K562 (cell line): Measurements from ENCODE around the gene ELP5. TPM values are rescaled to one million over a fixed set of nuclear protein-coding genes. Genes with fewer than 3 reads are reported as not detected.
A peak's percentile ranks its signal among the peaks of the same experiment; 100 is the strongest.

Experiments
- CBFA2T2 ChIP-seq: fragments of 450-650 bp; conservative IDR thresholded peaks from 2 replicates; pipeline ENCODE4 v1.6.1; 2017; ENCODE audit warnings: mild to moderate bottlenecking
- CCNT2 ChIP-seq: IDR thresholded peaks from 2 replicates; pipeline ENCODE4 v1.6.1; 2011; ENCODE audit warnings: borderline replicate concordance, low read depth, mild to moderate bottlenecking, moderate library complexity, mixed read lengths, low read length; ENCODE audit not compliant: insufficient read length; ENCODE audit errors: extremely low read depth
- FOXM1 ChIP-seq, 2 experiments: fragments of 450-650 bp in 1 of 2; sonication (generic) in 1 of 2; formaldehyde crosslinking in 1 of 2; IDR thresholded peaks; 2 replicates each; pipeline versions ENCODE4 v1.6.1 to v1.9.0; 2017 to 2022; ENCODE audit warnings: low read depth in 2 of 2, mild to moderate bottlenecking in 2 of 2, missing genetic modification reagents in 1 of 2, moderate library complexity in 1 of 2
- PHF8 ChIP-seq: fragments of 200-600 bp; sonication (generic); IDR thresholded peaks from 2 replicates; pipeline ENCODE4 v1.6.1; 2012; ENCODE audit warnings: mixed run types, mild to moderate bottlenecking, inconsistent platforms, low read length, moderate library complexity, borderline replicate concordance
- VEZF1 ChIP-seq: fragments of 200-800 bp; sonication (Bioruptor generic); IDR thresholded peaks from 2 replicates; pipeline ENCODE4 v1.6.1; 2017; ENCODE audit warnings: missing genetic modification characterization, missing compliant biosample characterization
- XRCC5 ChIP-seq: fragments of 200-400 bp; formaldehyde crosslinking; IDR thresholded peaks from 2 replicates; pipeline ENCODE4 v1.6.1; 2017; ENCODE audit warnings: low read depth, mild to moderate bottlenecking, low read length
- ZNF507 ChIP-seq: conservative IDR thresholded peaks from 2 replicates; pipeline ENCODE4 v1.6.1; 2017; ENCODE audit warnings: missing genetic modification characterization, missing compliant biosample characterization
- polyA plus RNA-seq, 8 experiments: library from polyadenylated mRNA; depleted of rRNA in 4 of 8; stranded (reverse) in 5 of 8; unstranded in 3 of 8; fragments of >200 nt; fragmentation: Nextera tagmentation in 2 of 8; fragmentation: Illumina TruSeq in 1 of 8; extraction: Ambion mirVana in 2 of 8; extraction: Trizol in 1 of 8; gene quantifications; 2 replicates each; pipeline versions ENCODE4 v1.2.1 to v1.2.3, GENCODE V29; 2011 to 2014; ENCODE audit warnings: inconsistent platforms in 1 of 8, missing spikeins in 1 of 8
- total RNA-seq, 7 experiments: library from RNA; depleted of rRNA in 6 of 7; stranded (reverse); fragments of >200 nt in 6 of 7; fragmentation: Illumina TruSeq in 2 of 7; extraction: Trizol in 2 of 7; gene quantifications; 2 replicates each; pipeline versions ENCODE4 v1.2.1 to v1.2.3, GENCODE V29; 2011 to 2021; ENCODE audit warnings: low replicate concordance in 1 of 7
- TF ChIP-seq, protein P1 (sequence below): fragments of 450-650 bp; IDR thresholded peaks from 2 replicates; pipeline ENCODE4 v1.6.1; 2016; ENCODE audit warnings: mild to moderate bottlenecking, moderate library complexity
- TF ChIP-seq, protein P2 (sequence below): fragments of 450-650 bp; IDR thresholded peaks from 2 replicates; pipeline ENCODE4 v1.6.1; 2016; ENCODE audit warnings: antibody characterized with exemption
- TF ChIP-seq, protein P3 (sequence below): fragments of 250-450 bp; sonication (Bioruptor Pico); IDR thresholded peaks from 2 replicates; pipeline ENCODE4 v1.8.0; 2021; ENCODE audit warnings: mild to moderate bottlenecking, moderate library complexity

The ELP5 gene
- total and polyA plus RNA-seq, 9 of the 15 experiments (the other 6 are each of a cell fraction or from before 2014, with no cell fraction given), result 25.7 to 77.9 (median 52.9) TPM

DNA sequence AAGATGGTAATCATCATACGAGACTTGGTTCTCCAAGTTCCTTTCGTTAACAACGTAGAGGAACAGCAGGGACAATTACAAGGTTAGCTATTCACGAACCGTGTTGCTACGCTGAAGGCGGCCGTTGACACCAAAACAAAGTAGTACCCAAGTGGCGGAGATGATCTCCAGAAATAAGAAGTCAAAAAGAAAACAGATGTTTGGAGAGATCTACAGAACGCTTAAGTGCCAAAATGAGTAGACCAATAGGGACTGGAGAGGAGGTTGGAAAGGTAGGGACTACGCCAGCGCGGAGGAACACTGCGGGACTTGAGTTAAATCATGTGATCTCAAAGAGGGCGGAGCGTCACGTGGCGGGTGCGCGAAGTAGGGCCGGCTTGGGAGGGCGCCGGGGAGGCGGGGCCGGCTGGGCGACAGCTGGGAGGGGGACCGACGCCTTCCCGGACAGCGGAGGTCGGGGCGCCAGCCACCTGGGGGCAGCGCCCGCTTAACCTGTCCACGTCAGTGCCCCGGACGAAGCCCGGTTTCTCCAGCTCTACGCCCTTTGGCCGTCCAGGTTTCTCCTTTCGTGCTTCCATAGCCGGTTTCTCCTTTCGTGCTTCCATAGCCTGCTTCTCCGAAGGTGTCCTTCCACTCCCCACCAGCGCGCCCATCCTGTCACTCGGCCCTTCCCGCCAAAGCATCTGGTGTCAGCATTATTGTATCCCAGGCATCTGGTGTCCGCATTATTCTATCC is 9.1 kb upstream of the ELP5 start (continued):
- TF ChIP-seq, protein P1, sequence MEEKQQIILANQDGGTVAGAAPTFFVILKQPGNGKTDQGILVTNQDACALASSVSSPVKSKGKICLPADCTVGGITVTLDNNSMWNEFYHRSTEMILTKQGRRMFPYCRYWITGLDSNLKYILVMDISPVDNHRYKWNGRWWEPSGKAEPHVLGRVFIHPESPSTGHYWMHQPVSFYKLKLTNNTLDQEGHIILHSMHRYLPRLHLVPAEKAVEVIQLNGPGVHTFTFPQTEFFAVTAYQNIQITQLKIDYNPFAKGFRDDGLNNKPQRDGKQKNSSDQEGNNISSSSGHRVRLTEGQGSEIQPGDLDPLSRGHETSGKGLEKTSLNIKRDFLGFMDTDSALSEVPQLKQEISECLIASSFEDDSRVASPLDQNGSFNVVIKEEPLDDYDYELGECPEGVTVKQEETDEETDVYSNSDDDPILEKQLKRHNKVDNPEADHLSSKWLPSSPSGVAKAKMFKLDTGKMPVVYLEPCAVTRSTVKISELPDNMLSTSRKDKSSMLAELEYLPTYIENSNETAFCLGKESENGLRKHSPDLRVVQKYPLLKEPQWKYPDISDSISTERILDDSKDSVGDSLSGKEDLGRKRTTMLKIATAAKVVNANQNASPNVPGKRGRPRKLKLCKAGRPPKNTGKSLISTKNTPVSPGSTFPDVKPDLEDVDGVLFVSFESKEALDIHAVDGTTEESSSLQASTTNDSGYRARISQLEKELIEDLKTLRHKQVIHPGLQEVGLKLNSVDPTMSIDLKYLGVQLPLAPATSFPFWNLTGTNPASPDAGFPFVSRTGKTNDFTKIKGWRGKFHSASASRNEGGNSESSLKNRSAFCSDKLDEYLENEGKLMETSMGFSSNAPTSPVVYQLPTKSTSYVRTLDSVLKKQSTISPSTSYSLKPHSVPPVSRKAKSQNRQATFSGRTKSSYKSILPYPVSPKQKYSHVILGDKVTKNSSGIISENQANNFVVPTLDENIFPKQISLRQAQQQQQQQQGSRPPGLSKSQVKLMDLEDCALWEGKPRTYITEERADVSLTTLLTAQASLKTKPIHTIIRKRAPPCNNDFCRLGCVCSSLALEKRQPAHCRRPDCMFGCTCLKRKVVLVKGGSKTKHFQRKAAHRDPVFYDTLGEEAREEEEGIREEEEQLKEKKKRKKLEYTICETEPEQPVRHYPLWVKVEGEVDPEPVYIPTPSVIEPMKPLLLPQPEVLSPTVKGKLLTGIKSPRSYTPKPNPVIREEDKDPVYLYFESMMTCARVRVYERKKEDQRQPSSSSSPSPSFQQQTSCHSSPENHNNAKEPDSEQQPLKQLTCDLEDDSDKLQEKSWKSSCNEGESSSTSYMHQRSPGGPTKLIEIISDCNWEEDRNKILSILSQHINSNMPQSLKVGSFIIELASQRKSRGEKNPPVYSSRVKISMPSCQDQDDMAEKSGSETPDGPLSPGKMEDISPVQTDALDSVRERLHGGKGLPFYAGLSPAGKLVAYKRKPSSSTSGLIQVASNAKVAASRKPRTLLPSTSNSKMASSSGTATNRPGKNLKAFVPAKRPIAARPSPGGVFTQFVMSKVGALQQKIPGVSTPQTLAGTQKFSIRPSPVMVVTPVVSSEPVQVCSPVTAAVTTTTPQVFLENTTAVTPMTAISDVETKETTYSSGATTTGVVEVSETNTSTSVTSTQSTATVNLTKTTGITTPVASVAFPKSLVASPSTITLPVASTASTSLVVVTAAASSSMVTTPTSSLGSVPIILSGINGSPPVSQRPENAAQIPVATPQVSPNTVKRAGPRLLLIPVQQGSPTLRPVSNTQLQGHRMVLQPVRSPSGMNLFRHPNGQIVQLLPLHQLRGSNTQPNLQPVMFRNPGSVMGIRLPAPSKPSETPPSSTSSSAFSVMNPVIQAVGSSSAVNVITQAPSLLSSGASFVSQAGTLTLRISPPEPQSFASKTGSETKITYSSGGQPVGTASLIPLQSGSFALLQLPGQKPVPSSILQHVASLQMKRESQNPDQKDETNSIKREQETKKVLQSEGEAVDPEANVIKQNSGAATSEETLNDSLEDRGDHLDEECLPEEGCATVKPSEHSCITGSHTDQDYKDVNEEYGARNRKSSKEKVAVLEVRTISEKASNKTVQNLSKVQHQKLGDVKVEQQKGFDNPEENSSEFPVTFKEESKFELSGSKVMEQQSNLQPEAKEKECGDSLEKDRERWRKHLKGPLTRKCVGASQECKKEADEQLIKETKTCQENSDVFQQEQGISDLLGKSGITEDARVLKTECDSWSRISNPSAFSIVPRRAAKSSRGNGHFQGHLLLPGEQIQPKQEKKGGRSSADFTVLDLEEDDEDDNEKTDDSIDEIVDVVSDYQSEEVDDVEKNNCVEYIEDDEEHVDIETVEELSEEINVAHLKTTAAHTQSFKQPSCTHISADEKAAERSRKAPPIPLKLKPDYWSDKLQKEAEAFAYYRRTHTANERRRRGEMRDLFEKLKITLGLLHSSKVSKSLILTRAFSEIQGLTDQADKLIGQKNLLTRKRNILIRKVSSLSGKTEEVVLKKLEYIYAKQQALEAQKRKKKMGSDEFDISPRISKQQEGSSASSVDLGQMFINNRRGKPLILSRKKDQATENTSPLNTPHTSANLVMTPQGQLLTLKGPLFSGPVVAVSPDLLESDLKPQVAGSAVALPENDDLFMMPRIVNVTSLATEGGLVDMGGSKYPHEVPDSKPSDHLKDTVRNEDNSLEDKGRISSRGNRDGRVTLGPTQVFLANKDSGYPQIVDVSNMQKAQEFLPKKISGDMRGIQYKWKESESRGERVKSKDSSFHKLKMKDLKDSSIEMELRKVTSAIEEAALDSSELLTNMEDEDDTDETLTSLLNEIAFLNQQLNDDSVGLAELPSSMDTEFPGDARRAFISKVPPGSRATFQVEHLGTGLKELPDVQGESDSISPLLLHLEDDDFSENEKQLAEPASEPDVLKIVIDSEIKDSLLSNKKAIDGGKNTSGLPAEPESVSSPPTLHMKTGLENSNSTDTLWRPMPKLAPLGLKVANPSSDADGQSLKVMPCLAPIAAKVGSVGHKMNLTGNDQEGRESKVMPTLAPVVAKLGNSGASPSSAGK, result peak; percentile 26; the same call in 1 of the 2 replicates
- TF ChIP-seq CBFA2T2, result peak; percentile 90
- TF ChIP-seq XRCC5, result no peak
- TF ChIP-seq PHF8, result no peak
- TF ChIP-seq VEZF1 (CRISPR knock-in tag), result peak; percentile 90
- TF ChIP-seq CCNT2, result peak; percentile 98
- TF ChIP-seq, protein P2, sequence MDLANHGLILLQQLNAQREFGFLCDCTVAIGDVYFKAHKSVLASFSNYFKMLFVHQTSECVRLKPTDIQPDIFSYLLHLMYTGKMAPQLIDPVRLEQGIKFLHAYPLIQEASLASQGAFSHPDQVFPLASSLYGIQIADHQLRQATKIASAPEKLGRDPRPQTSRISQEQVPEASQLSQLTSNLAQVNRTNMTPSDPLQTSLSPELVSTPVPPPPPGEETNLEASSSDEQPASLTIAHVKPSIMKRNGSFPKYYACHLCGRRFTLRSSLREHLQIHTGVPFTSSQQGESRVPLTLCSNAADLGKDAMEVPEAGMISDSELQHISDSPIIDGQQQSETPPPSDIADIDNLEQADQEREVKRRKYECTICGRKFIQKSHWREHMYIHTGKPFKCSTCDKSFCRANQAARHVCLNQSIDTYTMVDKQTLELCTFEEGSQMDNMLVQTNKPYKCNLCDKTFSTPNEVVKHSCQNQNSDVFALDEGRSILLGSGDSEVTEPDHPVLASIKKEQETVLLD, result peak; percentile 59; the same call in 1 of the 2 replicates
- TF ChIP-seq, protein P3, sequence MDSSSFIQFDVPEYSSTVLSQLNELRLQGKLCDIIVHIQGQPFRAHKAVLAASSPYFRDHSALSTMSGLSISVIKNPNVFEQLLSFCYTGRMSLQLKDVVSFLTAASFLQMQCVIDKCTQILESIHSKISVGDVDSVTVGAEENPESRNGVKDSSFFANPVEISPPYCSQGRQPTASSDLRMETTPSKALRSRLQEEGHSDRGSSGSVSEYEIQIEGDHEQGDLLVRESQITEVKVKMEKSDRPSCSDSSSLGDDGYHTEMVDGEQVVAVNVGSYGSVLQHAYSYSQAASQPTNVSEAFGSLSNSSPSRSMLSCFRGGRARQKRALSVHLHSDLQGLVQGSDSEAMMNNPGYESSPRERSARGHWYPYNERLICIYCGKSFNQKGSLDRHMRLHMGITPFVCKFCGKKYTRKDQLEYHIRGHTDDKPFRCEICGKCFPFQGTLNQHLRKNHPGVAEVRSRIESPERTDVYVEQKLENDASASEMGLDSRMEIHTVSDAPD, result no peak
- TF ChIP-seq ZNF507 (tag), result no peak
- TF ChIP-seq FOXM1 (IDR thresholded peaks at IDR 0.05; ENCODE audit: low read depth), result no peak
- no peak for TF ChIP-seq FOXM1 (CRISPR knock-in tag; IDR thresholded peaks at IDR 0.05; ENCODE audit: low read depth)
